B cell (primary cell): ENCODE results near the gene VPREB1. TPM values are rescaled to one million over a fixed set of nuclear protein-coding genes. Genes with fewer than 3 reads are reported as not detected.
"Not testable (repeated sequence)": the region's sequence is repeated elsewhere in the genome, so short reads cannot be mapped to it uniquely, and the experiment has no call there.

Experiments used
- ATAC-seq: fragments of 200-7000 bp; cut with Tn5 transposase; one replicate; pipeline ENCODE4 v1.10.0; 2021; ENCODE audit warnings: low read depth, mild to moderate bottlenecking, moderate number of reproducible peaks, moderate library complexity
- CTCF ChIA-PET: fragments of 350-600 bp; sonication (Branson Sonifier 250); formaldehyde crosslinking; loops from one replicate; lab custom pipeline; 2021; ENCODE audit warnings: antibody characterized with exemption, inconsistent platforms; lab: Charles Lee
- POLR2A ChIA-PET: fragments of 350-600 bp; sonication (Branson Sonifier 250); formaldehyde crosslinking; loops from one replicate; lab custom pipeline; 2021; ENCODE audit warnings: antibody characterized with exemption; lab: Charles Lee
- DNase-seq: peaks from one replicate; pipeline ENCODE4 v3.0.0; 2013
- H2AFZ ChIP-seq: 2 replicates; pipeline ENCODE4 v1.6.1; 2012; ENCODE audit warnings: mild to moderate bottlenecking, low read depth, low read length; ENCODE audit not compliant: insufficient read depth, poor library complexity, severe bottlenecking
- H3K27ac ChIP-seq, 2 donors: 1 replicate in 1 of 2; 2 replicates in 1 of 2; pipeline ENCODE4 v1.5.1; 2012 to 2013; ENCODE audit warnings: low read length in 2 of 2, mild to moderate bottlenecking in 2 of 2, moderate library complexity in 1 of 2
- H3K27me3 ChIP-seq, 4 experiments: fragments of 200-600 bp in 1 of 4; sonication (generic) in 1 of 4; replicated peaks in 1 of 4; 1 replicate in 2 of 4; 2 replicates in 2 of 4; pipeline versions ENCODE4 v1.6.1 to v1.7.0; 2013 to 2016; ENCODE audit warnings: low read length in 3 of 4, mild to moderate bottlenecking in 2 of 4, mixed read lengths in 1 of 4, moderate library complexity in 1 of 4; ENCODE audit not compliant: insufficient read depth in 4 of 4, control insufficient read depth in 3 of 4; ENCODE audit errors: control extremely low read depth in 1 of 4
- H3K36me3 ChIP-seq, 2 experiments: replicated peaks in 1 of 2; 1 replicate in 1 of 2; 2 replicates in 1 of 2; pipeline versions ENCODE4 v1.6.1 to v1.7.1; 2013; ENCODE audit warnings: low read length in 1 of 2; ENCODE audit not compliant: insufficient read depth in 2 of 2, control insufficient read depth in 1 of 2; ENCODE audit errors: control extremely low read depth in 1 of 2, extremely low read depth in 1 of 2
- H3K4me1 ChIP-seq, 2 donors: fragments of 200-600 bp in 1 of 2; sonication (generic) in 1 of 2; 1 replicate in 1 of 2; 2 replicates in 1 of 2; pipeline versions ENCODE4 v1.5.1 to v1.6.1; 2013 to 2017; ENCODE audit warnings: low read length in 2 of 2; ENCODE audit not compliant: control insufficient read depth in 2 of 2, insufficient read depth in 2 of 2
- H3K4me2 ChIP-seq: replicated peaks from 2 replicates; pipeline ENCODE3; 2012; ENCODE audit warnings: mild to moderate bottlenecking, low read depth, low read length; ENCODE audit not compliant: poor library complexity, severe bottlenecking
- H3K4me3 ChIP-seq, 5 experiments: fragments of 200-600 bp in 1 of 5; sonication (generic) in 1 of 5; 1 replicate in 3 of 5; 2 replicates in 2 of 5; pipeline versions ENCODE4 v1.5.1 to v1.7.0; 2011 to 2016; ENCODE audit warnings: low read length in 4 of 5, mild to moderate bottlenecking in 4 of 5, low read depth in 2 of 5, control low read depth in 1 of 5, moderate library complexity in 1 of 5; ENCODE audit not compliant: insufficient read depth in 1 of 5; ENCODE audit errors: control extremely low read depth in 1 of 5, extremely low read depth in 1 of 5
- H3K79me2 ChIP-seq: fragments of 200-600 bp; sonication (generic); one replicate; pipeline ENCODE4 v1.6.0; 2016; ENCODE audit warnings: low read length; ENCODE audit not compliant: control insufficient read depth, insufficient read depth
- H3K9ac ChIP-seq: fragments of 200-600 bp; sonication (generic); 2 replicates; pipeline ENCODE4 v1.6.1; 2017; ENCODE audit warnings: mild to moderate bottlenecking, low read length, moderate library complexity
- H3K9me3 ChIP-seq, 3 donors: one replicate each; pipeline versions ENCODE4 v1.6.1 to v1.7.1; 2013; ENCODE audit warnings: low read length in 2 of 3; ENCODE audit not compliant: control insufficient read depth in 2 of 3, insufficient read depth in 1 of 3; ENCODE audit errors: control extremely low read depth in 1 of 3
- H4K20me1 ChIP-seq: 2 replicates; pipeline ENCODE4 v1.6.0; 2012; ENCODE audit warnings: mild to moderate bottlenecking, low read length; ENCODE audit not compliant: insufficient read depth, control insufficient read depth, poor library complexity, severe bottlenecking
- H3K27ac Mint-ChIP-seq: one replicate; pipeline ENCODE4 v1.8.0; 2021; ENCODE audit warnings: mixed read lengths
- H3K27me3 Mint-ChIP-seq: one replicate; pipeline ENCODE4 v1.8.0; 2021; ENCODE audit warnings: mixed read lengths
- H3K4me1 Mint-ChIP-seq: one replicate; pipeline ENCODE4 v1.8.0; 2021; ENCODE audit warnings: mixed read lengths
- H3K4me3 Mint-ChIP-seq: one replicate; pipeline ENCODE4 v1.8.0; 2021; ENCODE audit warnings: mixed read lengths
- H3K9me3 Mint-ChIP-seq: one replicate; pipeline ENCODE4 v1.8.0; 2022; ENCODE audit warnings: mixed read lengths; ENCODE audit not compliant: insufficient read depth
- WGBS: methylation state at CpG from one replicate; pipeline ENCODE4 v1.1.5; 2013; ENCODE audit warnings: missing lambda C conversion rate; ENCODE audit not compliant: insufficient coverage; 5-methylcytosine and 5-hydroxymethylcytosine counted together
- intact Hi-C: fragments of 100-400 bp; cut with micrococcal nuclease; formaldehyde crosslinking; loops from one replicate; pipeline ENCODE4 v1.10.0; 2022
- polyA plus RNA-seq: library from polyadenylated mRNA; depleted of rRNA; stranded (reverse); fragments of >200 nt; gene quantifications from 2 replicates; pipeline ENCODE4 v1.2.3, GENCODE V29; 2012
- total RNA-seq, 2 donors: library from RNA; stranded (reverse); fragments of 120-200 nt in 1 of 2; gene quantifications; 1 replicate in 1 of 2; 2 replicates in 1 of 2; pipeline versions ENCODE4 v1.2.3 to v1.2.4, GENCODE V29; 2013 to 2022

Gene VPREB1
- total and polyA plus RNA-seq, 2 donors (not counting 1 experiment from before 2014, with no cell fraction given), result 1.2 TPM; not detected in 1

GRCh38 chr22:22294641-22295040, 50.1 kb downstream of the VPREB1 start:
- H3K27me3 ChIP-seq, CTCF ChIA-PET, H3K9ac ChIP-seq, H3K27ac ChIP-seq, intact Hi-C loops, H3K4me2 ChIP-seq, H3K27me3 Mint-ChIP-seq, POLR2A ChIA-PET, H3K9me3 ChIP-seq, ATAC-seq, H3K4me3 ChIP-seq, H3K4me3 Mint-ChIP-seq, H3K27ac Mint-ChIP-seq, H2AFZ ChIP-seq, H3K4me1 ChIP-seq, DNase-seq, H3K9me3 Mint-ChIP-seq: not testable (repeated sequence)
- peaks cover 17% of the 10 kb centered on the region for H4K20me1 ChIP-seq
- peaks cover 0 to 19% of the 10 kb centered on the region in 2 experiments for H3K36me3 ChIP-seq
- peaks cover 13% of the 10 kb centered on the region for H3K4me1 Mint-ChIP-seq
- H3K79me2 ChIP-seq, result peaks cover 31% of the 10 kb centered on the region
- WGBS, result 96% methylated on average over 12 of the region's 13 CpGs
